ENCODE measurements around the gene CLSTN2.

- TF ChIP-seq CTCF (IDR thresholded peaks at IDR 0.05 in 8 of 11, conservative IDR thresholded peaks at IDR 0.05 in 3 of 11) (no peak), POLR2AphosphoS5 (IDR thresholded peaks at IDR 0.05) (no peak)
These were observed 298.7 kb downstream of the CLSTN2 start for GRCh38 chr3:140233702-140234101.
